HEK293 (cell line): Measurements from ENCODE around the gene NAV2.

Source experiments
- CTCF ChIA-PET: fragments of 350-600 bp; formaldehyde crosslinking; extraction: SDS; loops from one replicate; lab custom pipeline; 2021; ENCODE audit warnings: antibody characterized with exemption; lab: Yijun Ruan, JAX
- POLR2A ChIA-PET: fragments of 300-600 bp; formaldehyde crosslinking; extraction: SDS; loops from one replicate; lab custom pipeline; 2020; ENCODE audit warnings: antibody characterized with exemption, inconsistent platforms; lab: Yijun Ruan, JAX
- H3K27ac ChIP-seq: fragments of 200-500 bp; sonication (Bioruptor generic); 2 replicates; pipeline ENCODE4 v1.5.1; 2014; ENCODE audit warnings: low read depth, low read length, control low read depth, inconsistent platforms; ENCODE audit errors: extremely low read depth
- H3K36me3 ChIP-seq, 2 experiments: fragments of 200-500 bp in 1 of 2; sonication (Bioruptor generic) in 1 of 2; 1 replicate in 1 of 2; 2 replicates in 1 of 2; pipeline ENCODE4 v1.5.1; 2014 to 2017; ENCODE audit warnings: inconsistent platforms in 2 of 2, low read length in 2 of 2; ENCODE audit not compliant: control insufficient read depth in 2 of 2, insufficient read depth in 1 of 2
- H3K4me1 ChIP-seq: fragments of 200-500 bp; sonication (Bioruptor generic); 2 replicates; pipeline ENCODE4 v1.5.1; 2014; ENCODE audit warnings: mild to moderate bottlenecking, low read length, inconsistent platforms; ENCODE audit not compliant: control insufficient read depth, insufficient read depth
- H3K4me3 ChIP-seq: 2 replicates; pipeline ENCODE4 v1.5.1; 2011; ENCODE audit warnings: low read depth, mild to moderate bottlenecking, control low read depth, low read length, moderate library complexity
- H3K9me3 ChIP-seq: fragments of 200-500 bp; sonication (Bioruptor generic); 2 replicates; pipeline ENCODE4 v1.5.1; 2014; ENCODE audit warnings: low read depth, low read length, inconsistent platforms; ENCODE audit not compliant: control insufficient read depth, insufficient read depth
- BCL6B ChIP-seq: fragments of 450-650 bp; formaldehyde crosslinking; IDR thresholded peaks from 2 replicates; pipeline ENCODE4 v1.5.1; 2017; ENCODE audit warnings: missing biosample characterization, missing genetic modification characterization
- OVOL3 ChIP-seq: fragments of 450-650 bp; formaldehyde crosslinking; IDR thresholded peaks from 2 replicates; pipeline ENCODE4 v1.5.1; 2016; ENCODE audit warnings: missing biosample characterization, missing genetic modification characterization
- SP7 ChIP-seq: fragments of 450-650 bp; formaldehyde crosslinking; IDR thresholded peaks from 2 replicates; pipeline ENCODE4 v1.5.1; 2016; ENCODE audit warnings: missing biosample characterization, missing genetic modification characterization
- ZBTB1 ChIP-seq: fragments of 450-650 bp; formaldehyde crosslinking; IDR thresholded peaks from 2 replicates; pipeline ENCODE4 v1.5.1; 2016; ENCODE audit warnings: missing biosample characterization, missing genetic modification characterization
- ZBTB44 ChIP-seq: fragments of 450-650 bp; IDR thresholded peaks from 2 replicates; pipeline ENCODE4 v1.5.1; 2018; ENCODE audit warnings: missing biosample characterization, mild to moderate bottlenecking, missing genetic modification characterization
- ZBTB48 ChIP-seq: fragments of 450-650 bp; formaldehyde crosslinking; IDR thresholded peaks from 2 replicates; pipeline ENCODE4 v1.5.1; 2016; ENCODE audit warnings: missing biosample characterization, missing genetic modification characterization
- ZNF121 ChIP-seq: fragments of 450-650 bp; formaldehyde crosslinking; IDR thresholded peaks from 2 replicates; pipeline ENCODE4 v1.5.1; 2016; ENCODE audit warnings: missing biosample characterization, missing genetic modification characterization
- ZNF155 ChIP-seq: fragments of 450-650 bp; formaldehyde crosslinking; IDR thresholded peaks from 2 replicates; pipeline ENCODE4 v1.5.1; 2016; ENCODE audit warnings: missing biosample characterization, missing genetic modification characterization
- ZNF426 ChIP-seq: fragments of 450-650 bp; formaldehyde crosslinking; IDR thresholded peaks from 2 replicates; pipeline ENCODE4 v1.5.1; 2017; ENCODE audit warnings: missing biosample characterization, missing genetic modification characterization, mild to moderate bottlenecking, inconsistent platforms, moderate library complexity
- ZNF48 ChIP-seq: fragments of 450-650 bp; formaldehyde crosslinking; IDR thresholded peaks from 2 replicates; pipeline ENCODE4 v1.5.1; 2016; ENCODE audit warnings: missing biosample characterization, missing genetic modification characterization
- ZNF558 ChIP-seq: fragments of 450-650 bp; formaldehyde crosslinking; IDR thresholded peaks from 2 replicates; pipeline ENCODE4 v1.5.1; 2016; ENCODE audit warnings: missing biosample characterization, missing genetic modification characterization
- ZNF654 ChIP-seq: fragments of 450-650 bp; formaldehyde crosslinking; IDR thresholded peaks from 2 replicates; pipeline ENCODE4 v1.5.1; 2016; ENCODE audit warnings: low read depth, missing biosample characterization, missing genetic modification characterization
- ZNF785 ChIP-seq: fragments of 450-650 bp; formaldehyde crosslinking; IDR thresholded peaks from 2 replicates; pipeline ENCODE4 v1.5.1; 2016; ENCODE audit warnings: missing biosample characterization, missing genetic modification characterization
- ZNF792 ChIP-seq: fragments of 450-650 bp; formaldehyde crosslinking; IDR thresholded peaks from 2 replicates; pipeline ENCODE4 v1.5.1; 2016; ENCODE audit warnings: missing biosample characterization, missing genetic modification characterization
- ZSCAN5A ChIP-seq: fragments of 450-650 bp; formaldehyde crosslinking; IDR thresholded peaks from 2 replicates; pipeline ENCODE4 v1.5.1; 2016; ENCODE audit warnings: missing biosample characterization, missing genetic modification characterization
- TF ChIP-seq, protein P1 (sequence below): fragments of 450-650 bp; formaldehyde crosslinking; IDR thresholded peaks from 2 replicates; pipeline ENCODE4 v1.5.1; 2016; ENCODE audit warnings: missing biosample characterization, missing genetic modification characterization, borderline replicate concordance
- TF ChIP-seq, protein P2 (sequence below): fragments of 450-650 bp; IDR thresholded peaks from 2 replicates; pipeline ENCODE4 v1.5.1; 2018; ENCODE audit warnings: missing biosample characterization, missing genetic modification characterization

NAV2 gene

DNA sequence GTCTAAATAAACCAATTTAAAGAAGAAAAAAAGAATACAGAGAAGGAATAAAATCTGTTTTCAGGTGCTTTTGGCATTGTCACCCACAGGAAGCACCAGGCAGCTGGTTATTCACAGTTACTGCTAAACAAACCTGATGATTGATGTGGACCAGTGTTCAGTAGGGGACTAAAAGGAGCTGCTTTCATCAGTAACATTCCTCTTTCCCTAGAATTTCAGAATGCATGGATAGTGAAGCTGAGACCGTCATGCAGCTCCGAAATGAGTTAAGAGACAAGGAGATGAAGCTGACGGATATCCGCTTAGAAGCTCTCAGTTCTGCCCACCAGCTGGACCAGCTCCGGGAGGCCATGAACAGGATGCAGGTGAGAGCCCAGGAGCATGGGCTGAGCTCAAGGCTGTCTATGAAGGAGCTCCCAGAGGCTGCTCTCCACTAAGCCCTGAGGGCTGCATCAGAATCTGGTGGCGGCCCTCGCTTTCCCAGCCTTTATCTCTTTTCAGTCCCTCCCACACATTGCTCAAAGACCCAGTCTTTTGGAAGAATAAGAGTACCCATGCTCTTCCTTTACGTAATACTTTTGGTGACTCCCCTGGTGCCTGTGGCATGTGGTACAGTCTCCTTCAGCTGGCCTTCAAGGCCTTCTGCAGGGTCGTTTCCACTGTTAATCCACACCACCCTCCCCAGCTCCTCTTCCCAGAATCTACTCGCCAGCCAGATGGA is 378.2 kb downstream of the NAV2 start (continued):
- TF ChIP-seq ZNF654 (tag by site-specific recombination) (no peak), BCL6B (no peak), ZNF792 (tag by site-specific recombination) (no peak), ZNF426 (tag by site-specific recombination) (no peak), ZNF155 (tag by site-specific recombination) (no peak)

- Histone ChIP-seq H3K4me1 (peaks cover 9% of the 10 kb centered on the region), H3K36me3 (peaks cover 0 to 57% of the 10 kb centered on the region in 2 experiments; a peak in 1 of 3 replicates), H3K4me3 (no peak overlapping the region), H3K27ac (no peak overlapping the region), H3K9me3 (no peaks in the 10 kb centered on the region)
- ChIA-PET CTCF (interaction anchor here (2.4 kb wide), 1 partner anchor 142 kb away, joined by 10 read pairs; no protein-coding TSS in a partner anchor), POLR2A (interaction anchor here (0.6 kb wide), 1 partner anchor 35 kb away, joined by 3 read pairs; no protein-coding TSS in a partner anchor)
- TF ChIP-seq ZNF48 (tag by site-specific recombination) (no peak), ZNF558 (tag by site-specific recombination) (no peak), ZNF426 (tag by site-specific recombination) (no peak), OVOL3 (tag by site-specific recombination) (no peak), ZNF785 (tag by site-specific recombination) (no peak), ZBTB48 (tag by site-specific recombination) (no peak), ZNF155 (tag by site-specific recombination) (no peak), ZBTB1 (tag by site-specific recombination) (no peak), BCL6B (no peak), ZNF121 (tag by site-specific recombination) (no peak), ZSCAN5A (tag by site-specific recombination) (no peak), ZBTB44 (no peak), SP7 (no peak)
- TF ChIP-seq, protein P1, sequence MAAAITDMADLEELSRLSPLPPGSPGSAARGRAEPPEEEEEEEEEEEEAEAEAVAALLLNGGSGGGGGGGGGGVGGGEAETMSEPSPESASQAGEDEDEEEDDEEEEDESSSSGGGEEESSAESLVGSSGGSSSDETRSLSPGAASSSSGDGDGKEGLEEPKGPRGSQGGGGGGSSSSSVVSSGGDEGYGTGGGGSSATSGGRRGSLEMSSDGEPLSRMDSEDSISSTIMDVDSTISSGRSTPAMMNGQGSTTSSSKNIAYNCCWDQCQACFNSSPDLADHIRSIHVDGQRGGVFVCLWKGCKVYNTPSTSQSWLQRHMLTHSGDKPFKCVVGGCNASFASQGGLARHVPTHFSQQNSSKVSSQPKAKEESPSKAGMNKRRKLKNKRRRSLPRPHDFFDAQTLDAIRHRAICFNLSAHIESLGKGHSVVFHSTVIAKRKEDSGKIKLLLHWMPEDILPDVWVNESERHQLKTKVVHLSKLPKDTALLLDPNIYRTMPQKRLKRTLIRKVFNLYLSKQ (tag by site-specific recombination): no peak
- TF ChIP-seq, protein P2, sequence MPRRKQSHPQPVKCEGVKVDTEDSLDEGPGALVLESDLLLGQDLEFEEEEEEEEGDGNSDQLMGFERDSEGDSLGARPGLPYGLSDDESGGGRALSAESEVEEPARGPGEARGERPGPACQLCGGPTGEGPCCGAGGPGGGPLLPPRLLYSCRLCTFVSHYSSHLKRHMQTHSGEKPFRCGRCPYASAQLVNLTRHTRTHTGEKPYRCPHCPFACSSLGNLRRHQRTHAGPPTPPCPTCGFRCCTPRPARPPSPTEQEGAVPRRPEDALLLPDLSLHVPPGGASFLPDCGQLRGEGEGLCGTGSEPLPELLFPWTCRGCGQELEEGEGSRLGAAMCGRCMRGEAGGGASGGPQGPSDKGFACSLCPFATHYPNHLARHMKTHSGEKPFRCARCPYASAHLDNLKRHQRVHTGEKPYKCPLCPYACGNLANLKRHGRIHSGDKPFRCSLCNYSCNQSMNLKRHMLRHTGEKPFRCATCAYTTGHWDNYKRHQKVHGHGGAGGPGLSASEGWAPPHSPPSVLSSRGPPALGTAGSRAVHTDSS (tag by site-specific recombination): no peak
Observed at GRCh38 chr11:20093775-20094174, 381.1 kb downstream of the NAV2 start.
